ENCODE data around the gene CAST. TPM values are rescaled to one million over a fixed set of nuclear protein-coding genes. Genes with fewer than 3 reads are reported as not detected.

The CAST gene
- total and polyA plus RNA-seq, 5 donors, result 222 to 594 (median 565) TPM

- DNase-seq, result no peak
- H3K4me1 ChIP-seq (ENCODE audit: control insufficient read depth, insufficient read depth, low read length), result peaks cover 14% of the 10 kb centered on the region
- H3K27me3 ChIP-seq (ENCODE audit: control insufficient read depth, insufficient read depth), result no peaks in the 10 kb centered on the region
- no peak for ATAC-seq
- H3K4me3 ChIP-seq (ENCODE audit: low read length), result no peak overlapping the region
- H3K27ac ChIP-seq (ENCODE audit: low read length), result no peak overlapping the region
- intact Hi-C loops (cut with DNase I), result no loop called here
- H3K9me3 ChIP-seq (ENCODE audit: control insufficient read depth, low read length), result no peaks in the 10 kb centered on the region
Measured at GRCh38 chr5:96673127-96673526, 11.0 kb downstream of the CAST start.

- Histone ChIP-seq H3K9me3 (ENCODE audit: control insufficient read depth, low read length) (no peaks in the 10 kb centered on the region), H3K27me3 (ENCODE audit: control insufficient read depth, insufficient read depth) (no peaks in the 10 kb centered on the region), H3K4me3 (ENCODE audit: low read length) (no peak overlapping the region), H3K4me1 (ENCODE audit: control insufficient read depth, insufficient read depth, low read length) (peaks cover 4% of the 10 kb centered on the region), H3K27ac (ENCODE audit: low read length) (no peak overlapping the region)
- intact Hi-C loops (cut with DNase I), result no loop called here
- peak in 1 of 2 donors; percentile 60 for ATAC-seq
- no peak for DNase-seq
- 78% methylated on average over 1 of the region's 1 CpG for WGBS
Measured at GRCh38 chr5:96675882-96676281, 13.7 kb downstream of the CAST start.

- WGBS, result 90% methylated on average over 2 of the region's 2 CpGs
- Histone ChIP-seq H3K4me3 (ENCODE audit: low read length) (no peak overlapping the region), H3K27me3 (ENCODE audit: control insufficient read depth, insufficient read depth) (no peaks in the 10 kb centered on the region), H3K27ac (ENCODE audit: low read length) (no peak overlapping the region), H3K9me3 (ENCODE audit: control insufficient read depth, low read length) (no peaks in the 10 kb centered on the region), H3K4me1 (ENCODE audit: control insufficient read depth, insufficient read depth, low read length) (no peaks in the 10 kb centered on the region)
- no peak for ATAC-seq
- intact Hi-C loops (cut with DNase I), result no loop called here
- DNase-seq, result no peak
Measured at GRCh38 chr5:96677496-96677895, 15.3 kb downstream of the CAST start.

GRCh38 chr5:96679293-96679692 lies 17.1 kb downstream of the CAST start:
- no peaks in the 10 kb centered on the region for H3K4me1 ChIP-seq (ENCODE audit: control insufficient read depth, insufficient read depth, low read length)
- WGBS, result 69% methylated on average over 4 of the region's 4 CpGs
- no peak for DNase-seq
- ATAC-seq, result no peak
- H3K27me3 ChIP-seq (ENCODE audit: control insufficient read depth, insufficient read depth), result no peaks in the 10 kb centered on the region
- no peak overlapping the region for H3K27ac ChIP-seq (ENCODE audit: low read length)
- intact Hi-C loops (cut with DNase I), result no loop called here
- no peaks in the 10 kb centered on the region for H3K9me3 ChIP-seq (ENCODE audit: control insufficient read depth, low read length)
- no peak overlapping the region for H3K4me3 ChIP-seq (ENCODE audit: low read length)

DNA sequence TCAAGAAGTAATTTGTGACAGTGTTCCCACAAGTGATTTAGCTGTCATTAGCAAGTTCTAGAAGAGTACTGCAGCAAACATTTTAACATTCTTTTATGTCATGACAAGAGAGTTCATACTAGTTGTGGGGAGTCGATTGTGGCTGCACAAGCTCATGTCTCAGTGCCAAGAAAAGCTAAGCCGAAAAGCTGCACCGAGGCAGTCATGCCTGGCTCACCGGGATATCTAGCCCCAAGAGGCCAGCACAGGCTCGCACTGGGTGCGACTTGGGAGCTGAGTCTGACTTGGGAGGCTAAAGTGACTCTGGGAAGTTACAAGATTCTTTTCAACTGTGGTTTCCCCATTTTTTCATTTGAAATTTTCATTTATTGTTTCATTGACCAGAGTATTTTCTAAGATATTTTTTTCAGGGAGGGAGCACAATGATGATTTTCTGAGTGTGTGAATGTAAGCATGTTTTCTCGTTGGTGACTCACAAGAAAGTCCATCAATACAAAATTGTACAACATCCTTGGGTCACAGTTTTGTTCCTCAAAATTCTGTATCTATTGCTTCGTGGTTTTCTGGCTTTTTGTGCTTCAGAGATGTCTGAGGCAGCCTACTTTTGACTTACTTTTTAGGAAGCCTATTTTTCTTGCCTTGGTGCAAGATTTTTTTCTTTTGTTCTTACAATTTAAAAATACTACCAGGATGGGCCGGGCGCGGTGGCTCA lies 18.7 kb downstream of the CAST start:
- DNase-seq (no peak), ATAC-seq (peak in 1 of 2 donors; percentile 33)
- H3K4me3 ChIP-seq (ENCODE audit: low read length), result no peak overlapping the region
- no peak overlapping the region for H3K27ac ChIP-seq (ENCODE audit: low read length)
- WGBS, result 72% methylated on average over 11 of the region's 11 CpGs
- H3K27me3 ChIP-seq (ENCODE audit: control insufficient read depth, insufficient read depth), result no peaks in the 10 kb centered on the region
- intact Hi-C loops (cut with DNase I), result loop anchor here in 1 of 4 donors (10.0 kb wide), 1 partner anchor 66 kb away; no protein-coding TSS in a partner anchor
- no peaks in the 10 kb centered on the region for H3K4me1 ChIP-seq (ENCODE audit: control insufficient read depth, insufficient read depth, low read length)
- H3K9me3 ChIP-seq (ENCODE audit: control insufficient read depth, low read length), result no peaks in the 10 kb centered on the region

DNA sequence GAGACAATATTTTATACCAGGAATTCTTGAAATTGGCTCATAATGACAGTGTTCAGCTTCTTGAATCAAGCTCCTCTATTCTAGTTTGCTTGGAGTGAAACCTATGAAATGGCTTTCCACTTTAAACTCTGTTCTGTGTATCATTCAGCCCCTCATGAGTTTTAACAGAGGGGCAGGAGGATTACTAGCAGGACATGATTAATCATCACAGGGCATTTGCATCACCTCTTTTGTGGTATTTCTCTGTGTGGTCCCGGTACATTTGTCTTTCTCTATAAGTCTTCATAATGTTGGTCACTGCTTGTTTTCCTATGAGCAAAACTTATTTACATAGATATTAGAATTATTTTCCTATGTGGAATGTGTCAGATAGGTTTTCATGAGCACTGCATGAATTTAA lies 21.2 kb downstream of the CAST start:
- no peak for ATAC-seq
- no peak for DNase-seq
- no peaks in the 10 kb centered on the region for H3K27me3 ChIP-seq (ENCODE audit: control insufficient read depth, insufficient read depth)
- intact Hi-C loops (cut with DNase I), result loop anchor here in 1 of 4 donors (10.0 kb wide), 1 partner anchor 69 kb away; no protein-coding TSS in a partner anchor
- no peak overlapping the region for H3K27ac ChIP-seq (ENCODE audit: low read length)
- WGBS, result 95% methylated on average over 1 of the region's 1 CpG
- no peak overlapping the region for H3K4me3 ChIP-seq (ENCODE audit: low read length)
- no peaks in the 10 kb centered on the region for H3K4me1 ChIP-seq (ENCODE audit: control insufficient read depth, insufficient read depth, low read length)
- no peaks in the 10 kb centered on the region for H3K9me3 ChIP-seq (ENCODE audit: control insufficient read depth, low read length)

DNA sequence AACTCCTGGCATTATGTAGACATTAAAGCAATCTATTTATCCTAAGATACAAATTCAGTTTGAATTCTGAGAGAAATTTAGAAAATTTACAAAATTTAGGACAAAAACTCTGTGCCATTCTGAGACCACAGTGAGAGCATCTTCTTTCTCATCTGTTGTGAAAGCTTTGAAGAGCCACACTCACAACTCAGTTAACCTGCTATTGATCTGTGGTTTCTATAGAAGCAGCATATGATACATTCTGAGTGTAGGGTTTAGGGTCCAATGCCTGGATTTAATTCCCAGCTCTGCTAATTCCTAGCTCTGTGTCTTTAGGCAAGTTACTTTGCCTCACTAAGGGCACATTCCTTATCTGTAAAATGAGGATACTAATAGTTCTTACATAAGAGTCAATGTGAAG lies 21.6 kb downstream of the CAST start:
- intact Hi-C loops (cut with DNase I), result loop anchor here in 1 of 4 donors (10.0 kb wide), 1 partner anchor 69 kb away; no protein-coding TSS in a partner anchor
- DNase-seq (no peak), ATAC-seq (no peak)
- Histone ChIP-seq H3K27me3 (ENCODE audit: control insufficient read depth, insufficient read depth) (no peaks in the 10 kb centered on the region), H3K27ac (ENCODE audit: low read length) (no peak overlapping the region), H3K9me3 (ENCODE audit: control insufficient read depth, low read length) (no peaks in the 10 kb centered on the region), H3K4me3 (ENCODE audit: low read length) (no peak overlapping the region), H3K4me1 (ENCODE audit: control insufficient read depth, insufficient read depth, low read length) (no peaks in the 10 kb centered on the region)

GRCh38 chr5:96687080-96687479 lies 24.9 kb downstream of the CAST start:
- no peak for DNase-seq
- Histone ChIP-seq H3K27ac (ENCODE audit: low read length) (no peak overlapping the region), H3K4me1 (ENCODE audit: control insufficient read depth, insufficient read depth, low read length) (no peaks in the 10 kb centered on the region), H3K27me3 (ENCODE audit: control insufficient read depth, insufficient read depth) (no peaks in the 10 kb centered on the region), H3K4me3 (ENCODE audit: low read length) (no peak overlapping the region), H3K9me3 (ENCODE audit: control insufficient read depth, low read length) (no peaks in the 10 kb centered on the region)
- WGBS, result 93% methylated on average over 5 of the region's 5 CpGs
- ATAC-seq, result peak in 1 of 2 donors; percentile 25
- intact Hi-C loops (cut with DNase I), result loop anchor here in 1 of 4 donors (10.0 kb wide), 1 partner anchor 72 kb away; no protein-coding TSS in a partner anchor

DNA sequence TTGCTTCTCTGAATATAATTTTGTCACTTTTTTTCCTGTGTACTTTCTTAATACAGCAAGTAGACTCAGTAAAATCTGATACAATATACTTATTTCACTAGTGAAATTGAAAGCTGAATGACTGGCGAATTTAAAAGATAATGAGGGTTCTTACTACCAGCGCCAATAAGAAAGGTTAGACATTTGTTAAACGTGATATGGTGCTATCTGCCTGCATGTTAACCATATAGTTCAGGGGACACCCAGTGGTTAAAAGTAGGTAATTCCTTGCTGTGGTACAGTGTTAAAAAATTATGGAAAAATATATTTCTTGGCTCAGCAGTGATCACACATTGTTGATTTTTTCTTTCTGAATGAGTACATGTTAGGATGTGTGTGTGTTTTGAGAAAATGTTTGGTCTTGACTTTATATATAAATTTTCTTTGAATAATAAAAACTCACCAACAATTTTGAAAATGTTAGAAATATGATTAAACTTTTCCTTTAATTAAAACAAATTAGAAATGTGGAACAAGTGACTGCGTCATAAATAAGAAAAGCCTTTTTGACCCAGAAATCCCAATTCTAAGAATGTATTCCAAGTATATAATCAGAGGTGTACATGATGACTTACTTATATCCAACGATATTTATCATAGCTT lies 25.8 kb downstream of the CAST start:
- no peaks in the 10 kb centered on the region for H3K9me3 ChIP-seq (ENCODE audit: control insufficient read depth, low read length)
- H3K27ac ChIP-seq (ENCODE audit: low read length), result no peak overlapping the region
- H3K4me3 ChIP-seq (ENCODE audit: low read length), result no peak overlapping the region
- H3K27me3 ChIP-seq (ENCODE audit: control insufficient read depth, insufficient read depth), result no peaks in the 10 kb centered on the region
- intact Hi-C loops (cut with DNase I), result loop anchor here in 1 of 4 donors (10.0 kb wide), 1 partner anchor 73 kb away; no protein-coding TSS in a partner anchor
- DNase-seq (no peak), ATAC-seq (peak; percentile 82 to 84)
- H3K4me1 ChIP-seq (ENCODE audit: control insufficient read depth, insufficient read depth, low read length), result no peaks in the 10 kb centered on the region
- 37% methylated on average over 5 of the region's 5 CpGs for WGBS

DNA sequence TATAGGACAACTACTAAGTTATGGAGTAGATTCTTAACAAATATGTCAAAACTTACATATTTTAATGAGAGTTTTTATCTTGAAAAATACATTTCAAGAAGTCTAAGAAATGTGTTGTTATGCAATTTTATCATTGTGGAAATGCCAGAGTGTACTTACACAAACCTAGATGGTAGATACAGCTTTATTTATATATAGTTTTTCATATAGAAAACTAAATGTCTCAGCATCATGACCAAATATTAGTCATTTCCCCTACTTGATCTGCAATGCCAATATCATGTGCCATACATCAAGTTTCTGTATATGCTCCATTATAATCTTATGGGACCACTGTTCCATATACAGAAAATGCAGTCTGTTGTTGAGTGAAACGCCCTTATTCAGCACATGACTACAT lies 28.7 kb downstream of the CAST start:
- Histone ChIP-seq H3K4me1 (ENCODE audit: control insufficient read depth, insufficient read depth, low read length) (no peaks in the 10 kb centered on the region), H3K27ac (ENCODE audit: low read length) (no peak overlapping the region), H3K4me3 (ENCODE audit: low read length) (no peak overlapping the region), H3K27me3 (ENCODE audit: control insufficient read depth, insufficient read depth) (no peaks in the 10 kb centered on the region), H3K9me3 (ENCODE audit: control insufficient read depth, low read length) (no peaks in the 10 kb centered on the region)
- ATAC-seq (no peak), DNase-seq (no peak)
- intact Hi-C loops (cut with DNase I), result no loop called here
- WGBS, result 74% methylated on average over 1 of the region's 1 CpG

GRCh38 chr5:96691503-96692303 lies 29.5 kb downstream of the CAST start:
- intact Hi-C loops (cut with DNase I), result no loop called here
- Histone ChIP-seq H3K27me3 (ENCODE audit: control insufficient read depth, insufficient read depth) (no peaks in the 10 kb centered on the region), H3K9me3 (ENCODE audit: control insufficient read depth, low read length) (no peaks in the 10 kb centered on the region), H3K4me1 (ENCODE audit: control insufficient read depth, insufficient read depth, low read length) (no peaks in the 10 kb centered on the region), H3K27ac (ENCODE audit: low read length) (no peak overlapping the region), H3K4me3 (ENCODE audit: low read length) (no peak overlapping the region)
- 85% methylated on average over 2 of the region's 2 CpGs for WGBS
- ATAC-seq (peak in 1 of 2 donors; percentile 34), DNase-seq (no peak)

Data from right cardiac atrium (tissue), 5 donors.